IMR-90 (cell line): ENCODE results near the gene GKN1. TPM values are rescaled to one million over a fixed set of nuclear protein-coding genes. Genes with fewer than 3 reads are reported as not detected.

Experiments used
- ATAC-seq: fragments of 200-7000 bp; cut with Tn5 transposase; 2 replicates; pipeline ENCODE4 v1.9.1; 2020; ENCODE audit warnings: low read depth, mild to moderate bottlenecking, moderate library complexity
- BruUV-seq: library from RNA; stranded (reverse); fragments of 400-500 nt; replicated peaks from 2 replicates; lab custom pipeline; 2021; lab: Mats Ljungman, UMichigan
- CTCF ChIA-PET: fragments of 300-600 bp; formaldehyde crosslinking; extraction: SDS; loops from one replicate; lab custom pipeline; 2021; ENCODE audit warnings: antibody characterized with exemption; lab: Yijun Ruan, JAX
- POLR2A ChIA-PET: fragments of 300-600 bp; sonication (Branson Sonifier 250); formaldehyde crosslinking; loops from one replicate; lab custom pipeline; 2022; ENCODE audit warnings: antibody characterized with exemption; ENCODE audit not compliant: unreplicated experiment; lab: Charles Lee
- DNase-seq: peaks from one replicate; pipeline ENCODE4 v3.0.0; 2013
- H2AFZ ChIP-seq: replicated peaks from 2 replicates; pipeline ENCODE3; 2013; ENCODE audit warnings: low read length, mild to moderate bottlenecking; ENCODE audit not compliant: poor library complexity
- H2AK5ac ChIP-seq: 2 replicates; pipeline ENCODE4 v1.6.1; 2013; ENCODE audit warnings: low read depth, low read length, inconsistent platforms
- H2AK9ac ChIP-seq: replicated peaks from 2 replicates; pipeline ENCODE3; 2013; ENCODE audit warnings: mild to moderate bottlenecking, low read depth, low read length, moderate library complexity; ENCODE audit not compliant: poor library complexity
- H2BK120ac ChIP-seq: 2 replicates; pipeline ENCODE4 v1.6.1; 2013; ENCODE audit warnings: low read depth, low read length, inconsistent platforms
- H2BK15ac ChIP-seq: 3 replicates; pipeline ENCODE4 v1.6.1; 2013; ENCODE audit warnings: low read depth, low read length, inconsistent platforms
- H2BK20ac ChIP-seq: 2 replicates; pipeline ENCODE4 v1.6.1; 2013; ENCODE audit warnings: low read depth, mild to moderate bottlenecking, inconsistent platforms, low read length, moderate library complexity
- H2BK5ac ChIP-seq: 2 replicates; pipeline ENCODE4 v1.6.1; 2013; ENCODE audit warnings: mild to moderate bottlenecking, low read depth, low read length, inconsistent platforms; ENCODE audit not compliant: poor library complexity, severe bottlenecking
- H3K14ac ChIP-seq: replicated peaks from 2 replicates; pipeline ENCODE4 v1.6.1; 2013; ENCODE audit warnings: low read depth, low read length, inconsistent platforms
- H3K18ac ChIP-seq: 2 replicates; pipeline ENCODE4 v1.6.1; 2013; ENCODE audit warnings: low read depth, low read length, control low read depth
- H3K23ac ChIP-seq: 2 replicates; pipeline ENCODE4 v1.6.1; 2013; ENCODE audit warnings: low read depth, low read length, inconsistent platforms
- H3K27ac ChIP-seq: 2 replicates; pipeline ENCODE4 v1.5.1; 2013; ENCODE audit warnings: mild to moderate bottlenecking, control low read depth, low read length; ENCODE audit not compliant: insufficient read depth
- H3K27me3 ChIP-seq: 2 replicates; pipeline ENCODE4 v1.6.1; 2013; ENCODE audit warnings: low read length; ENCODE audit not compliant: control insufficient read depth, insufficient read depth
- H3K36me3 ChIP-seq: 2 replicates; pipeline ENCODE4 v1.6.1; 2013; ENCODE audit warnings: low read length, mixed read lengths; ENCODE audit not compliant: control insufficient read depth, insufficient read depth
- H3K4ac ChIP-seq: 2 replicates; pipeline ENCODE4 v1.6.1; 2013; ENCODE audit warnings: low read depth, low read length, inconsistent platforms
- H3K4me1 ChIP-seq: 2 replicates; pipeline ENCODE4 v1.6.1; 2013; ENCODE audit warnings: low read length, mixed read lengths; ENCODE audit not compliant: control insufficient read depth, insufficient read depth
- H3K4me2 ChIP-seq: 2 replicates; pipeline ENCODE4 v1.6.1; 2013; ENCODE audit warnings: low read depth, mild to moderate bottlenecking, control low read depth, low read length, moderate library complexity
- H3K4me3 ChIP-seq: 2 replicates; pipeline ENCODE4 v1.5.1; 2013; ENCODE audit warnings: low read depth, mild to moderate bottlenecking, control low read depth, low read length, moderate library complexity; ENCODE audit not compliant: insufficient read depth
- H3K56ac ChIP-seq: 2 replicates; pipeline ENCODE4 v1.6.1; 2013; ENCODE audit warnings: low read length, inconsistent platforms; ENCODE audit not compliant: insufficient read depth; ENCODE audit errors: extremely low read depth
- H3K79me1 ChIP-seq, 2 experiments: 2 replicates each; pipeline ENCODE4 v1.6.1; 2013; ENCODE audit warnings: low read length in 2 of 2, inconsistent platforms in 1 of 2, low read depth in 1 of 2
- H3K9ac ChIP-seq: 2 replicates; pipeline ENCODE4 v1.6.1; 2013; ENCODE audit warnings: low read depth, low read length, control low read depth
- H3K9me1 ChIP-seq: 2 replicates; pipeline ENCODE4 v1.6.1; 2013; ENCODE audit warnings: low read length, inconsistent platforms; ENCODE audit not compliant: insufficient read depth
- H3K9me3 ChIP-seq: 2 replicates; pipeline ENCODE4 v1.6.1; 2013; ENCODE audit warnings: low read length; ENCODE audit not compliant: control insufficient read depth, insufficient read depth
- H4K20me1 ChIP-seq: 2 replicates; pipeline ENCODE4 v1.6.1; 2013; ENCODE audit warnings: low read length, inconsistent platforms; ENCODE audit not compliant: insufficient read depth
- H4K5ac ChIP-seq: 2 replicates; pipeline ENCODE4 v1.6.1; 2013; ENCODE audit warnings: mild to moderate bottlenecking, low read depth, low read length, control low read depth
- H4K8ac ChIP-seq, 2 experiments: 2 replicates each; pipeline ENCODE4 v1.6.1; 2013; ENCODE audit warnings: low read depth in 2 of 2, low read length in 2 of 2, control low read depth in 1 of 2, inconsistent platforms in 1 of 2
- H4K91ac ChIP-seq: 2 replicates; pipeline ENCODE4 v1.6.1; 2013; ENCODE audit warnings: low read depth, low read length, inconsistent platforms; ENCODE audit not compliant: insufficient read depth
- BHLHE40 ChIP-seq: fragments of 150-350 bp; IDR thresholded peaks from 2 replicates; pipeline ENCODE4 v1.6.1; 2016; ENCODE audit warnings: mild to moderate bottlenecking, low read depth, low read length
- MXI1 ChIP-seq: IDR thresholded peaks from 2 replicates; pipeline ENCODE4 v1.6.1; 2012; ENCODE audit warnings: low read depth, mild to moderate bottlenecking, low read length, moderate library complexity, borderline replicate concordance
- POLR2A ChIP-seq: IDR thresholded peaks from 2 replicates; pipeline ENCODE4 v1.6.1; 2012; ENCODE audit warnings: mild to moderate bottlenecking, low read depth, low read length
- dilution Hi-C: fragments of 300-500 bp; cut with HindIII; formaldehyde crosslinking; loops from one replicate; pipeline ENCODE4 v1.14.3; 2018; ENCODE audit warnings: low sequenced_read_pairs; ENCODE audit not compliant: unreplicated experiment
- in situ Hi-C: fragments of 300-500 bp; cut with MboI; formaldehyde crosslinking; loops from 3 replicates; pipeline ENCODE4 v1.14.3; 2019; ENCODE audit warnings: low sequenced_read_pairs, inconsistent platforms, mixed read lengths
- intact Hi-C: fragments of 100-400 bp; cut with micrococcal nuclease; formaldehyde crosslinking; loops from 2 replicates; pipeline ENCODE4 v1.10.0; 2022
- polyA plus RNA-seq, 3 experiments: library from polyadenylated mRNA; depleted of rRNA; stranded (reverse); fragments of >200 nt; gene quantifications; 2 replicates each; pipeline ENCODE4 v1.2.3, GENCODE V29; 2012; ENCODE audit warnings: low replicate concordance in 1 of 3
- total RNA-seq: library from RNA; depleted of rRNA; stranded (reverse); fragments of >200 nt; gene quantifications from 2 replicates; pipeline ENCODE4 v1.2.3, GENCODE V29; 2012
- TF ChIP-seq, protein P1 (sequence below): fragments of 150-350 bp; IDR thresholded peaks from 2 replicates; pipeline ENCODE4 v1.6.1; 2017; ENCODE audit warnings: mild to moderate bottlenecking, antibody characterized with exemption, low read length, low read depth
- TF ChIP-seq, protein P2 (sequence below): fragments of 150-350 bp; IDR thresholded peaks from 2 replicates; pipeline ENCODE4 v1.6.1; 2016; ENCODE audit warnings: low read depth, mild to moderate bottlenecking, low read length, moderate library complexity, borderline replicate concordance

Gene GKN1
- total and polyA plus RNA-seq, 2 of the 4 experiments (the other 2 are of a cell fraction): not detected

DNA sequence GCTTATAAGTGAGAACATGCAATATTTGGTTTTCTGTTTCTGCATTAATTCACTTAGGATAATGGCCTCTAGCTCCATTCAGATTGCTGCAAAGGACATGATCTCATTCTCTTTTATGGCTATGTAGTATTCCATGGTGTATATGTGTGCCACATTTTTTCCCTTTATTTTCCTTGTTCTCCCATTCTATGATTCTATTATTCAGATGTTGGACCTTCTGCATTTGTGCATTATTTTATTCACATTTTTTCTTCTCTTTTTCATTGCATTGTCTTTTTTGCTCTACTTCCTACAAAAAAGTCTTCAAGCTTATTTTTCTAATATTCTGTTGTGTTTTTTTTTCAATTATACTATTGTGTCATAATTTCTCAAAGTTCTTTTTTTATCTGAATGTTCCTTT, 27.4 kb downstream of the GKN1 start:
- dilution Hi-C loops: loop anchor here (25.0 kb wide), 1 partner anchor 310 kb away; no protein-coding TSS in a partner anchor

More for the DNA sequence above, 27.4 kb downstream of the GKN1 start:
- no peak overlapping the region for H3K4me2 ChIP-seq
- no peak overlapping the region for H3K27ac ChIP-seq
- POLR2A ChIA-PET: no interaction called here
- H3K23ac ChIP-seq: no peak overlapping the region
- H2BK120ac ChIP-seq: no peak overlapping the region
- H3K9ac ChIP-seq: no peak overlapping the region
- no peaks in the 10 kb centered on the region for H3K36me3 ChIP-seq
- no peak overlapping the region for H3K4ac ChIP-seq
- CTCF ChIA-PET: interaction anchor here (1.0 kb wide), 1 partner anchor 98 kb away, joined by 3 read pairs; no protein-coding TSS in a partner anchor
- in situ Hi-C loops: no loop called here
- no peak for ATAC-seq
- H3K27me3 ChIP-seq: no peaks in the 10 kb centered on the region
- H3K4me3 ChIP-seq: no peak overlapping the region
- no peak for DNase-seq
- H3K14ac ChIP-seq: no peak overlapping the region
- H3K18ac ChIP-seq: no peak overlapping the region
- no peaks in the 10 kb centered on the region for H4K20me1 ChIP-seq
- H4K5ac ChIP-seq: no peak overlapping the region
- peaks cover 11% of the 10 kb centered on the region for H3K9me3 ChIP-seq
- H3K4me1 ChIP-seq: 0 out of 2 replicates have a peak, but pooled peaks cover 1% of the 10 kb centered on the region
- no peak overlapping the region for H2AK5ac ChIP-seq
- H4K91ac ChIP-seq: no peak overlapping the region
- intact Hi-C loops: no loop called here
- H2BK5ac ChIP-seq: no peak overlapping the region
- no peaks in the 10 kb centered on the region for H3K9me1 ChIP-seq
- no peaks in the 10 kb centered on the region for H3K79me1 ChIP-seq
- no peak overlapping the region for H2AK9ac ChIP-seq
- no peak overlapping the region for H2AFZ ChIP-seq
- no peak overlapping the region for H2BK20ac ChIP-seq
- H4K8ac ChIP-seq: no peak overlapping the region
- H3K56ac ChIP-seq: no peak overlapping the region
- TF ChIP-seq, protein P1, sequence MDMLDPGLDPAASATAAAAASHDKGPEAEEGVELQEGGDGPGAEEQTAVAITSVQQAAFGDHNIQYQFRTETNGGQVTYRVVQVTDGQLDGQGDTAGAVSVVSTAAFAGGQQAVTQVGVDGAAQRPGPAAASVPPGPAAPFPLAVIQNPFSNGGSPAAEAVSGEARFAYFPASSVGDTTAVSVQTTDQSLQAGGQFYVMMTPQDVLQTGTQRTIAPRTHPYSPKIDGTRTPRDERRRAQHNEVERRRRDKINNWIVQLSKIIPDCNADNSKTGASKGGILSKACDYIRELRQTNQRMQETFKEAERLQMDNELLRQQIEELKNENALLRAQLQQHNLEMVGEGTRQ: no peak
- TF ChIP-seq BHLHE40 (no peak), MXI1 (no peak), POLR2A (no peak)
- TF ChIP-seq, protein P2, sequence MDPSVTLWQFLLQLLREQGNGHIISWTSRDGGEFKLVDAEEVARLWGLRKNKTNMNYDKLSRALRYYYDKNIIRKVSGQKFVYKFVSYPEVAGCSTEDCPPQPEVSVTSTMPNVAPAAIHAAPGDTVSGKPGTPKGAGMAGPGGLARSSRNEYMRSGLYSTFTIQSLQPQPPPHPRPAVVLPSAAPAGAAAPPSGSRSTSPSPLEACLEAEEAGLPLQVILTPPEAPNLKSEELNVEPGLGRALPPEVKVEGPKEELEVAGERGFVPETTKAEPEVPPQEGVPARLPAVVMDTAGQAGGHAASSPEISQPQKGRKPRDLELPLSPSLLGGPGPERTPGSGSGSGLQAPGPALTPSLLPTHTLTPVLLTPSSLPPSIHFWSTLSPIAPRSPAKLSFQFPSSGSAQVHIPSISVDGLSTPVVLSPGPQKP: no peak
- no peak overlapping the region for H2BK15ac ChIP-seq
- BruUV-seq: no TSS peak
